ENCODE measurements around the gene CLIP2.
"Not testable (repeated sequence)": the region's sequence is repeated elsewhere in the genome, so short reads cannot be mapped to it uniquely, and the experiment has no call there.

CLIP2 gene

DNA sequence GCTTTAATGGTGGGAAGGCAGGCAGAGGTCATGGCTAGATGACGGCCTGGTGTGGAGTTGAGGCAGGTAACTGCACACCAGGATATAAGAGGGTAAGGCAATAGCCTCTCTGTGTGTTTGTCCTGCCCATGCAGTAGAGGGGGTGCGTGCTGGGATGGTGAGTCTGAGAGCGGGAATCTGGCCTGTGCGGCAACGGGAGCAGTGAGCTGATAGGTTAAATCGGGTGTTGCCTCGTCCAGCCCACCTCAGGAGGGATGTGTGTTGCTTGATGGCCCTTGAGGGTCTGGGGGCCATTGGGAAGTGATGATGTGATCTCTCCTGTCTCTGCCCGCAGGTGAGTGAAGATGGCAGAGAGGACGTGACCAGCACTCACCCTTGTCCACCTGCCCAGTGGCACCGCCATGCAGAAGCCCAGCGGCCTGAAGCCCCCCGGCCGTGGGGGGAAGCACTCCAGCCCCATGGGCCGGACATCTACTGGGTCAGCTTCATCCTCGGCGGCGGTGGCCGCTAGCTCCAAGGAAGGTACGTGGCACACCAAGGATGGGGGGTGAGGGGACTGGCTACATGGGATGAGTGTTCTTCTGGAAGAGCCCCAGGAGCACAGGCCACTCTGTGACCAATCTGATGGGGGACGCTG lies 28.1 kb downstream of the CLIP2 start:
- TF ChIP-seq, protein P1, sequence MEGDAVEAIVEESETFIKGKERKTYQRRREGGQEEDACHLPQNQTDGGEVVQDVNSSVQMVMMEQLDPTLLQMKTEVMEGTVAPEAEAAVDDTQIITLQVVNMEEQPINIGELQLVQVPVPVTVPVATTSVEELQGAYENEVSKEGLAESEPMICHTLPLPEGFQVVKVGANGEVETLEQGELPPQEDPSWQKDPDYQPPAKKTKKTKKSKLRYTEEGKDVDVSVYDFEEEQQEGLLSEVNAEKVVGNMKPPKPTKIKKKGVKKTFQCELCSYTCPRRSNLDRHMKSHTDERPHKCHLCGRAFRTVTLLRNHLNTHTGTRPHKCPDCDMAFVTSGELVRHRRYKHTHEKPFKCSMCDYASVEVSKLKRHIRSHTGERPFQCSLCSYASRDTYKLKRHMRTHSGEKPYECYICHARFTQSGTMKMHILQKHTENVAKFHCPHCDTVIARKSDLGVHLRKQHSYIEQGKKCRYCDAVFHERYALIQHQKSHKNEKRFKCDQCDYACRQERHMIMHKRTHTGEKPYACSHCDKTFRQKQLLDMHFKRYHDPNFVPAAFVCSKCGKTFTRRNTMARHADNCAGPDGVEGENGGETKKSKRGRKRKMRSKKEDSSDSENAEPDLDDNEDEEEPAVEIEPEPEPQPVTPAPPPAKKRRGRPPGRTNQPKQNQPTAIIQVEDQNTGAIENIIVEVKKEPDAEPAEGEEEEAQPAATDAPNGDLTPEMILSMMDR (IDR thresholded peaks at IDR 0.05) = no peak
- peaks cover 40% of the 10 kb centered on the region for H3K36me3 Mint-ChIP-seq (ENCODE audit: low read depth)
- H3K4me3 Mint-ChIP-seq = no peak overlapping the region

GRCh38 chr7:74318043-74318442 lies 28.8 kb downstream of the CLIP2 start:
- Mint-ChIP-seq H3K4me1 (peaks cover 6% of the 10 kb centered on the region), H3K4me3 (no peak overlapping the region), H3K27me3 (ENCODE audit: low read depth, poor library complexity) (no peaks in the 10 kb centered on the region), H3K9me3 (no peaks in the 10 kb centered on the region), H3K36me3 (ENCODE audit: low read depth) (peaks cover 40% of the 10 kb centered on the region), H3K27ac (no peak overlapping the region)
- TF ChIP-seq, protein P1 (IDR thresholded peaks at IDR 0.05) = no peak
- no peak for DNase-seq

More for the DNA sequence above, 28.1 kb downstream of the CLIP2 start:
- no peak overlapping the region for H3K27ac Mint-ChIP-seq
- no peaks in the 10 kb centered on the region for H3K27me3 Mint-ChIP-seq (ENCODE audit: low read depth, poor library complexity)
- no peaks in the 10 kb centered on the region for H3K9me3 Mint-ChIP-seq
- no peak for DNase-seq
- peaks cover 6% of the 10 kb centered on the region for H3K4me1 Mint-ChIP-seq

- DNase-seq = no peak
- Mint-ChIP-seq H3K4me3 (no peak overlapping the region), H3K27ac (no peak overlapping the region), H3K36me3 (ENCODE audit: low read depth) (peaks cover 40% of the 10 kb centered on the region), H3K4me1 (peaks cover 6% of the 10 kb centered on the region), H3K27me3 (ENCODE audit: low read depth, poor library complexity) (no peaks in the 10 kb centered on the region), H3K9me3 (no peaks in the 10 kb centered on the region)
- TF ChIP-seq, protein P1 (IDR thresholded peaks at IDR 0.05) = no peak
These were observed 31.5 kb downstream of the CLIP2 start for GRCh38 chr7:74320645-74321221.

GRCh38 chr7:74322892-74323291 lies 33.7 kb downstream of the CLIP2 start:
- not testable (repeated sequence) for DNase-seq; H3K4me1 Mint-ChIP-seq; H3K9me3 Mint-ChIP-seq; H3K27ac Mint-ChIP-seq; H3K4me3 Mint-ChIP-seq; H3K27me3 Mint-ChIP-seq (ENCODE audit: low read depth, poor library complexity)
- peaks cover 29% of the 10 kb centered on the region for H3K36me3 Mint-ChIP-seq (ENCODE audit: low read depth)

- peaks cover 4% of the 10 kb centered on the region for H3K27me3 Mint-ChIP-seq (ENCODE audit: low read depth, poor library complexity)
- no peak for DNase-seq
- H3K27ac Mint-ChIP-seq = peak overlapping the region; percentile 90
- H3K9me3 Mint-ChIP-seq = no peaks in the 10 kb centered on the region
- H3K4me1 Mint-ChIP-seq = peaks cover 4% of the 10 kb centered on the region
- H3K36me3 Mint-ChIP-seq (ENCODE audit: low read depth) = peaks cover 19% of the 10 kb centered on the region
- H3K4me3 Mint-ChIP-seq = no peak overlapping the region
- TF ChIP-seq, protein P1 (IDR thresholded peaks at IDR 0.05) = no peak
These were observed 35.5 kb downstream of the CLIP2 start for GRCh38 chr7:74324531-74325209.

GRCh38 chr7:74325210-74325565 lies 36.0 kb downstream of the CLIP2 start:
- peaks cover 4% of the 10 kb centered on the region for H3K27me3 Mint-ChIP-seq (ENCODE audit: low read depth, poor library complexity)
- peaks cover 4% of the 10 kb centered on the region for H3K4me1 Mint-ChIP-seq
- H3K9me3 Mint-ChIP-seq = no peaks in the 10 kb centered on the region
- H3K4me3 Mint-ChIP-seq = no peak overlapping the region
- TF ChIP-seq, protein P1 (IDR thresholded peaks at IDR 0.05) = no peak
- H3K36me3 Mint-ChIP-seq (ENCODE audit: low read depth) = peaks cover 15% of the 10 kb centered on the region
- DNase-seq = no peak
- H3K27ac Mint-ChIP-seq = no peak overlapping the region
